Mucosa of gallbladder (tissue), 1 donor: ENCODE results near the gene AVPR1B. TPM values are rescaled to one million over a fixed set of nuclear protein-coding genes. Genes with fewer than 3 reads are reported as not detected.
"Not testable (repeated sequence)": the region's sequence is repeated elsewhere in the genome, so short reads cannot be mapped to it uniquely, and the experiment has no call there.

Source experiments
- DNase-seq: peaks from one replicate; pipeline ENCODE4 v3.0.0-alpha.2; 2020; ENCODE audit warnings: low spot score
- total RNA-seq: library from RNA; stranded (reverse); gene quantifications from one replicate; pipeline ENCODE4 v1.2.1, GENCODE V29; 2021
- donor health status: DM: no; HTN: no; CAD: no.

AVPR1B gene
- total RNA-seq, 1 donor from 2014 or later: 0.40 TPM

GRCh38 chr1:206082831-206083695 is 34.1 kb downstream of the AVPR1B start:
- DNase-seq: no peak

DNA sequence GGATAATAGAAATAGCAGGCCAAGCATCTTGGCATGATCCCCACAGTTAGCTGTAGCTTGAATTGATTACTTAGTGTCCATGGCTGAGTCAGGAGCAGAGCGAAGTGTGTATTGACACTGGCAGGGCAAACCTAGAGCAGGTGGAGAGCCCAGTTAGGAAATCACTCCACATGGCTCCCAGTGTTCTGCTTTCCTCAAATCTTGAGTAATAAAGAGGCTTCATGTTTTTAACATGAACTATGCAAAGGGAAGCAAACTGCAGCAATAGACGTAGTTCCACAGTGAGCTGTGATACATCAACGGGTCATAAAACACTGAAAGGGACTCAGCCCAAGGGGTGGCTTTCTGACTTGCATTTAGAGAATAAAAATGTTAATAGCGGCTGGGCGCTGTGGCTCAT is 35.3 kb downstream of the AVPR1B start:
- peak; percentile 58 for DNase-seq

- no peak for DNase-seq
Observed at GRCh38 chr1:206080026-206080820, 37.0 kb downstream of the AVPR1B start.

DNA sequence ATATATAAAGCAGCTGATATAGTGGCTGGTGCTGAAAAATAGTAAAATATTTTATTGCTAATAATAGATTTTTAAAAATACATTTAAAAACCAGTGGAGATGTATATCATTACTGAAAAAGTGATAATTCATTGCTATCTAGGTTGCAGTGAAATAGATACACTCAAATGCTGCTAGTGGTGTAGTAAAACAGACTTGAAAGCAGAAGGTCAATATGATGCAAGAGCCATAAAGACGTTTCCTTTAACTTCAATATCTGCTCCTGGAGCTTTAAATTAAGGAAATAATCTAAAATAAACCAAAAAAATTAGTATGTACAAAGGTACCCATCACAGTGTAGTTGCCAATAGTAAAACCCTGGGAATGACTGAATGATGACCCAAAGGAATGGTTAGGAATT is 38.1 kb downstream of the AVPR1B start:
- no peak for DNase-seq

GRCh38 chr1:206075786-206076755 is 41.1 kb downstream of the AVPR1B start:
- DNase-seq: no peak

- DNase-seq: no peak
Observed at GRCh38 chr1:206074839-206075238, 42.3 kb downstream of the AVPR1B start.

GRCh38 chr1:206070627-206071304 is 46.4 kb downstream of the AVPR1B start:
- no peak for DNase-seq

DNA sequence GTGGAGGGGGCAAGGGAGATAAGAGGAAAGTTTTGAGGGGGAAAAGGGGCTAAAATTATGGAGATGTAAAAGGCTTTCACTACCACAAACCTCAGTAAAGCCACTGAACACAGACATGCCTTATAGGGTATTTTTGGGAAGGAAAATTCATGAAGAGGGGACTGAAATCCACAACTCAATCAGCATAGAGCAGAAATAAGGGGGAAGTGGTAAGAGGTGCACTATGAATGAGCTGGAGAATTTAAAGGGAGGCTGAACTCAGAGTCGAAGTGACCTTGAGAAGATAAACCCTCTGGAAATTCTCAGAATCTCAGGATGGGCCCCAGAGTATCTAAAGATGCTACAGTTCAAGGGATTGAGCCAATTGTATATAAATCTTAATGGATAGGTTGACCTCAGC is 48.9 kb downstream of the AVPR1B start:
- DNase-seq: no peak

DNA sequence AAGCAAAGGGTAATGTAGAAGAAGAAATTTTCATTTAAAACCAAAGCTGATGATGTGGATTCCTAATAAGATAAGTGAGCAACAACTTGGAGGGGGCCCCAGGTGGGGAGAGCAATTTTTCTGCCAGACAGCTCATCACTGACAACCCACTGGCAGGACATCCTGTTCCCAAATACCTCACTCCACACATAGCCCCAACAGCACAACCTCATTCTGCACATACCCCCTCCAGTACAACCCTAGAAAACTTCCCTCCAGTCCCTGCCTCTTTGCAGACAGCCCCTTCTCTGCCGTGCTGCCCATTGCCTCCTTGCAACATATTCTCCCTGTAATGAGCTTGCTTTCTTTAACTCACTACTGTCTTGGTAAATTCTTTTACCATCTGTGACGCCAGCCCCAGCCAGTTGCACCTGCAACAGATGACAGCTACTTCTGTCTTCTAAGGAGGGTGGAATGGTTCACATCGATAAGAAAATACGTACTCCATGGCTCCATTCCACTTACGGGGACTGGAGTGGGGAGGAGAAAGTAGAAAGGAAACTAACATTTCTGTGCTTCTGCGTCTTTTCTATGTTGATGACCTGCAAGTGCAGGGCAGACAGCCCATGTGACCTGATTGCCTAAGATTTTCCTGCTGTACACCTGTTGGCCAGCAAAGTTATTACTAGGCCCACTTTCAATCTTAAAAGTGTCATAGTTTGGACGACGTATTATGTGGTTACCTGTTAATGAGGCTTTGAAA is 49.5 kb downstream of the AVPR1B start:
- no peak for DNase-seq

GRCh38 chr1:206066479-206067171 is 50.6 kb downstream of the AVPR1B start:
- no peak for DNase-seq

DNA sequence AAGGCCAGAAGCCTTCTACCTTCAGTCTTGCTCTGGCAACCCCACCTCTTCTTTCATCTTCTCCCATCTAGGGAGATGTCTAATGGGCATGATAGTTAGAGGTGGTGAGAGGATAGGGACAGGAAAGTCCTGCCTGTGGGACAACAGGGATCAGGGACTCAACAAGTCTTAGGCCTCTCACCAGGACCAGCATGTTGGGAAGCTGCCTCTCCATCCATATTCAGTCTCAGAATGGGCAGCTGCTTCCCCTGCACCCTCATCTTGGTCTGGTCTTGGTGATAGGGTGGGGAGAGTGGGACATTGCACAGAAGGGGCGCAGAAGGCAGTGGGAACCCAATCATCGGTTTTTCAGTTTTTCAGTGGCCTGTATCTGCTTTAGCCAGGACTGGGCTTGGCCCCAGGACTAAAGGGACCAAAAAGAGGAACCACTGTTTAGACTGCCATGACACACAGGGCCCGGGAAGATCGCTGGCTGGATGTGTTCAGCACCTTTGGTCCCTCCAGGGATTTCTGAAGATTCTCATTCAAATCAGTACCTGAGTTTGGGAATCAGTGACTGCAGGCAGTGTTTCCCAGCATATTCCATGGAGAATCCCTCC is 51.5 kb downstream of the AVPR1B start:
- no peak for DNase-seq

DNA sequence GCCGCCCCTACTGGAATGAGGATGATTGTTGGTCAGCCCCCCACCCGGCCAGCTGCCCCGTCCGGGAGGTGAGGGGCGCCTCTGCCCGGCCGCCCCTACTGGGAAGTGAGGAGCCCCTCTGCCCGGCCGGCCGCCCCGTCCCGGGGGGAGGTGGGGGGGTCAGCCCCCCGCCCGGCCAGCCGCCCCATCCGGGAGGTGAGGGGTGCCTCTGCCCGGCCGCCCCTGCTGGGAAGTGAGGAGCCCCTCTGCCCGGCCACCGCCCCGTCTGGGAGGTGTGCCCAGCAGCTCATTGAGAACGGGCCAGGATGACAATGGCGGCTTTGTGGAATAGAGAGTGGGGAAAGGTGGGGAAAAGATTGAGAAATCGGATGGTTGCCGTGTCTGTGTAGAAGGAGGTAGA is 52.7 kb downstream of the AVPR1B start:
- DNase-seq: not testable (repeated sequence)

DNA sequence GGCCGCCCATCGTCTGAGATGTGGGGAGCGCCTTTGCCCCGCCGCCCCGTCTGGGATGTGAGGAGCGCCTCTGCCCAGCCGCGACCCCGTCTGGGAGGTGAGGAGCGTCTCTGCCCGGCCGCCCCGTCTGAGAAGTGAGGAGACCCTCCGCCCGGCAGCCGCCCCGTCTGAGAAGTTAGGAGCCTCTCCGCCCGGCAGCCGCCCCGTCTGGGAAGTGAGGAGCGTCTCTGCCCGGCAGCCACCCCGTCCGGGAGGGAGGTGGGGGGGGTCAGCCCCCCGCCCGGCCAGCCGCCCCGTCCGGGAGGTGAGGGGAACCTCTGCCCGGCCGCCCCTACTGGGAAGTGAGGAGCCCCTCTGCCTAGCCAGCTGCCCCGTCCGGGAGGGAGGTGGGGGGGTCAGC is 53.2 kb downstream of the AVPR1B start:
- not testable (repeated sequence) for DNase-seq

DNA sequence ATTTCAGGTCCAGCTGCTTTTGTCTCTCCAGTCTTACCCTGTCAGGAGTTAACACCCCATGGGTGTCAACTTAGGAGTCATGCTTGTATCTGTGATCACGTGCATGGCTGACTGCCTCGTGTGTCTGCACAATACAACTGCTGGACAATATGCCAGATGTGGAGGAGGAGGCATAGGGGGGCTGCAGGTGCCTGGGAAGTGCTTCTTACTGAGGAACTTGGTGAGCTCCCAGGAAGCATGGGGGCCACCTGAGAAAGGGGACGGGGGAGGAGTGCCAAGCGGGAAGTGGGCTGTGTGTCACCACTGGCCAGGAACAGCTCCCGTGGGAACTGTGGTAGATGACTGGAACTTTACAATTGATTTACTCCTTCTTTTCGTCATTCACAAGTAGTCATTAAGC is 54.7 kb downstream of the AVPR1B start:
- DNase-seq: no peak

DNA sequence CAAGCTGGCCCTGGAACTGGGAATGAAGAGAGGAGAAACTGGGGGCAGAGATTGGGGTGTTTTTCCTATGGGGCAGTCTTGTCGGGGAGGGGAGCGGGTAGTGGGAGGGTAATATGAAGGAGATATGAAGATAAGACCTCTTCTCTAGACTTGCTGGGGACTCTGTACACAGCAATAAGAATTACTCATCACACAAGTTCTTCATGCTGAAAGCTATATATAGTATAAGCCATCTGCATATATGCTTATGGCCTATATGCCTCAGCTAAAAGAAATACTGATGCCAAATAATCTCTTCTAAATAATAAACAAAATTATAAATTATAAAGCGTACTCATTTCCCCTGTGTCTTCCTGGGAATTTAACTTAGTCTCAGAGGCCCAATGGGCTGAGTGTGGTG is 56.3 kb downstream of the AVPR1B start:
- DNase-seq: no peak
